WTC11 (cell line): Measurements from ENCODE around the gene RBFOX2.

ENCODE experiments used
- ESRRA ChIP-seq: sonication (generic); formaldehyde crosslinking; IDR thresholded peaks from 2 replicates; pipeline ENCODE4 v1.8.1; 2022; ENCODE audit warnings: mild to moderate bottlenecking, missing genetic modification reagents, borderline replicate concordance
- JAZF1 ChIP-seq: fragments of 250-450 bp; sonication (Bioruptor Pico); IDR thresholded peaks from 2 replicates; pipeline ENCODE4 v1.9.0; 2021; ENCODE audit warnings: moderate library complexity, mild to moderate bottlenecking, inconsistent platforms
- JUN ChIP-seq: sonication (generic); formaldehyde crosslinking; IDR thresholded peaks from 2 replicates; pipeline ENCODE4 v1.8.0; 2023; ENCODE audit warnings: mild to moderate bottlenecking, missing genetic modification reagents
- NR2C2 ChIP-seq: sonication (generic); formaldehyde crosslinking; IDR thresholded peaks from 2 replicates; pipeline ENCODE4 v1.8.0; 2022; ENCODE audit warnings: mild to moderate bottlenecking, missing genetic modification reagents
- TEAD4 ChIP-seq: sonication (generic); formaldehyde crosslinking; IDR thresholded peaks from 2 replicates; pipeline ENCODE4 v1.8.0; 2022; ENCODE audit warnings: mild to moderate bottlenecking, missing genetic modification reagents
- TF ChIP-seq, protein P1 (sequence below): fragments of 200-600 bp; IDR thresholded peaks from 2 replicates; pipeline ENCODE4 v1.8.0; 2022; ENCODE audit warnings: antibody characterized with exemption
- TF ChIP-seq, protein P2 (sequence below): sonication (generic); formaldehyde crosslinking; IDR thresholded peaks from 2 replicates; pipeline ENCODE4 v1.8.1; 2023; ENCODE audit warnings: mild to moderate bottlenecking, missing genetic modification reagents, moderate library complexity
- TF ChIP-seq, protein P3 (sequence below): sonication (generic); formaldehyde crosslinking; conservative IDR thresholded peaks from 2 replicates; pipeline ENCODE4 v1.8.1; 2023; ENCODE audit warnings: mild to moderate bottlenecking, low read depth, missing genetic modification reagents, moderate library complexity
- TF ChIP-seq, protein P4 (sequence below): sonication (generic); formaldehyde crosslinking; IDR thresholded peaks from 2 replicates; pipeline ENCODE4 v1.8.1; 2023; ENCODE audit warnings: mild to moderate bottlenecking, moderate library complexity, missing genetic modification reagents
- TF ChIP-seq, protein P5 (sequence below): sonication (generic); formaldehyde crosslinking; IDR thresholded peaks from 2 replicates; pipeline ENCODE4 v1.8.1; 2022; ENCODE audit warnings: mild to moderate bottlenecking, moderate library complexity, missing genetic modification reagents

DNA sequence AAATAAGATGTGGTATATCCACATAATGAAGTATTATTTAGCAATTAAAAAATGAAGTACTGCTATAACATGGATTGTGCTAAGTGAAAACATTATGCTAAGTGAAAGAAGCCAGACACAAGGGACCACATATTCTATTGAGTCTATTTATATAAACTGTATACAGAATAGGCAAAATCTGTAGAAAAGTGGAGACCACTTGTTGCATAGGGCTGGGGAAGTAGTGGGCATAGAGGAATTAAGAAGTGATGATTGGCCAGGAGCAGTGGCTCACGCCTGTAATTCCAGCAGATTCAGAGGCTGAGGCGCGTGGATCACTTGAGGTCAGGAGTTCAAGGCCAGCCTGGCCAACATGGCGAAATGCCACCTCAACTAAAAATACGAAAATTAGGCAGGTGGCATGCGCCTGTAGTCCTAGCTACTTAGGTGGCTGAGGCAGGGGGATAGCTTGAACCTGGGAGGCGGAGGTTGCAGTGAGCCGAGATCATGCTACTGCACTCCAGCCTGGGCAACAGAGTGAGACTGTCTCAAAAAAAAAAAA is 109.6 kb downstream of the RBFOX2 start:
- TF ChIP-seq JUN (CRISPR knock-in tag) (no peak), NR2C2 (no peak), JAZF1 (CRISPR knock-in tag) (no peak), ESRRA (no peak), TEAD4 (no peak)
- TF ChIP-seq, protein P1, sequence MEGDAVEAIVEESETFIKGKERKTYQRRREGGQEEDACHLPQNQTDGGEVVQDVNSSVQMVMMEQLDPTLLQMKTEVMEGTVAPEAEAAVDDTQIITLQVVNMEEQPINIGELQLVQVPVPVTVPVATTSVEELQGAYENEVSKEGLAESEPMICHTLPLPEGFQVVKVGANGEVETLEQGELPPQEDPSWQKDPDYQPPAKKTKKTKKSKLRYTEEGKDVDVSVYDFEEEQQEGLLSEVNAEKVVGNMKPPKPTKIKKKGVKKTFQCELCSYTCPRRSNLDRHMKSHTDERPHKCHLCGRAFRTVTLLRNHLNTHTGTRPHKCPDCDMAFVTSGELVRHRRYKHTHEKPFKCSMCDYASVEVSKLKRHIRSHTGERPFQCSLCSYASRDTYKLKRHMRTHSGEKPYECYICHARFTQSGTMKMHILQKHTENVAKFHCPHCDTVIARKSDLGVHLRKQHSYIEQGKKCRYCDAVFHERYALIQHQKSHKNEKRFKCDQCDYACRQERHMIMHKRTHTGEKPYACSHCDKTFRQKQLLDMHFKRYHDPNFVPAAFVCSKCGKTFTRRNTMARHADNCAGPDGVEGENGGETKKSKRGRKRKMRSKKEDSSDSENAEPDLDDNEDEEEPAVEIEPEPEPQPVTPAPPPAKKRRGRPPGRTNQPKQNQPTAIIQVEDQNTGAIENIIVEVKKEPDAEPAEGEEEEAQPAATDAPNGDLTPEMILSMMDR: no peak
- TF ChIP-seq, protein P2, sequence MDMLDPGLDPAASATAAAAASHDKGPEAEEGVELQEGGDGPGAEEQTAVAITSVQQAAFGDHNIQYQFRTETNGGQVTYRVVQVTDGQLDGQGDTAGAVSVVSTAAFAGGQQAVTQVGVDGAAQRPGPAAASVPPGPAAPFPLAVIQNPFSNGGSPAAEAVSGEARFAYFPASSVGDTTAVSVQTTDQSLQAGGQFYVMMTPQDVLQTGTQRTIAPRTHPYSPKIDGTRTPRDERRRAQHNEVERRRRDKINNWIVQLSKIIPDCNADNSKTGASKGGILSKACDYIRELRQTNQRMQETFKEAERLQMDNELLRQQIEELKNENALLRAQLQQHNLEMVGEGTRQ (CRISPR knock-in tag): no peak
- TF ChIP-seq, protein P3, sequence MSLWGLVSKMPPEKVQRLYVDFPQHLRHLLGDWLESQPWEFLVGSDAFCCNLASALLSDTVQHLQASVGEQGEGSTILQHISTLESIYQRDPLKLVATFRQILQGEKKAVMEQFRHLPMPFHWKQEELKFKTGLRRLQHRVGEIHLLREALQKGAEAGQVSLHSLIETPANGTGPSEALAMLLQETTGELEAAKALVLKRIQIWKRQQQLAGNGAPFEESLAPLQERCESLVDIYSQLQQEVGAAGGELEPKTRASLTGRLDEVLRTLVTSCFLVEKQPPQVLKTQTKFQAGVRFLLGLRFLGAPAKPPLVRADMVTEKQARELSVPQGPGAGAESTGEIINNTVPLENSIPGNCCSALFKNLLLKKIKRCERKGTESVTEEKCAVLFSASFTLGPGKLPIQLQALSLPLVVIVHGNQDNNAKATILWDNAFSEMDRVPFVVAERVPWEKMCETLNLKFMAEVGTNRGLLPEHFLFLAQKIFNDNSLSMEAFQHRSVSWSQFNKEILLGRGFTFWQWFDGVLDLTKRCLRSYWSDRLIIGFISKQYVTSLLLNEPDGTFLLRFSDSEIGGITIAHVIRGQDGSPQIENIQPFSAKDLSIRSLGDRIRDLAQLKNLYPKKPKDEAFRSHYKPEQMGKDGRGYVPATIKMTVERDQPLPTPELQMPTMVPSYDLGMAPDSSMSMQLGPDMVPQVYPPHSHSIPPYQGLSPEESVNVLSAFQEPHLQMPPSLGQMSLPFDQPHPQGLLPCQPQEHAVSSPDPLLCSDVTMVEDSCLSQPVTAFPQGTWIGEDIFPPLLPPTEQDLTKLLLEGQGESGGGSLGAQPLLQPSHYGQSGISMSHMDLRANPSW (CRISPR knock-in tag): no peak
- TF ChIP-seq, protein P4, sequence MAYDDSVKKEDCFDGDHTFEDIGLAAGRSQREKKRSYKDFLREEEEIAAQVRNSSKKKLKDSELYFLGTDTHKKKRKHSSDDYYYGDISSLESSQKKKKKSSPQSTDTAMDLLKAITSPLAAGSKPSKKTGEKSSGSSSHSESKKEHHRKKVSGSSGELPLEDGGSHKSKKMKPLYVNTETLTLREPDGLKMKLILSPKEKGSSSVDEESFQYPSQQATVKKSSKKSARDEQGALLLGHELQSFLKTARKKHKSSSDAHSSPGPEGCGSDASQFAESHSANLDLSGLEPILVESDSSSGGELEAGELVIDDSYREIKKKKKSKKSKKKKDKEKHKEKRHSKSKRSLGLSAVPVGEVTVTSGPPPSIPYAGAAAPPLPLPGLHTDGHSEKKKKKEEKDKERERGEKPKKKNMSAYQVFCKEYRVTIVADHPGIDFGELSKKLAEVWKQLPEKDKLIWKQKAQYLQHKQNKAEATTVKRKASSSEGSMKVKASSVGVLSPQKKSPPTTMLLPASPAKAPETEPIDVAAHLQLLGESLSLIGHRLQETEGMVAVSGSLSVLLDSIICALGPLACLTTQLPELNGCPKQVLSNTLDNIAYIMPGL: no peak
- TF ChIP-seq, protein P5, sequence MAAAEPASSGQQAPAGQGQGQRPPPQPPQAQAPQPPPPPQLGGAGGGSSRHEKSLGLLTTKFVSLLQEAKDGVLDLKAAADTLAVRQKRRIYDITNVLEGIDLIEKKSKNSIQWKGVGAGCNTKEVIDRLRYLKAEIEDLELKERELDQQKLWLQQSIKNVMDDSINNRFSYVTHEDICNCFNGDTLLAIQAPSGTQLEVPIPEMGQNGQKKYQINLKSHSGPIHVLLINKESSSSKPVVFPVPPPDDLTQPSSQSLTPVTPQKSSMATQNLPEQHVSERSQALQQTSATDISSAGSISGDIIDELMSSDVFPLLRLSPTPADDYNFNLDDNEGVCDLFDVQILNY (CRISPR knock-in tag): no peak
